Stimulated activated CD8-positive, alpha-beta memory T cell treated with anti-CD3 and anti-CD28 coated beads, Interleukin-12 subunit alpha, Interleukin-12 subunit beta, amount 100 ng/mL, for 4 hours (primary cell): ENCODE data around the gene IPP.
"Not testable (repeated sequence)": the region's sequence is repeated elsewhere in the genome, so short reads cannot be mapped to it uniquely, and the experiment has no call there.

Experiments used
- DNase-seq: peaks from one replicate; pipeline ENCODE4 v3.0.0-alpha.2; 2020; ENCODE audit warnings: low read depth

The IPP gene

DNA sequence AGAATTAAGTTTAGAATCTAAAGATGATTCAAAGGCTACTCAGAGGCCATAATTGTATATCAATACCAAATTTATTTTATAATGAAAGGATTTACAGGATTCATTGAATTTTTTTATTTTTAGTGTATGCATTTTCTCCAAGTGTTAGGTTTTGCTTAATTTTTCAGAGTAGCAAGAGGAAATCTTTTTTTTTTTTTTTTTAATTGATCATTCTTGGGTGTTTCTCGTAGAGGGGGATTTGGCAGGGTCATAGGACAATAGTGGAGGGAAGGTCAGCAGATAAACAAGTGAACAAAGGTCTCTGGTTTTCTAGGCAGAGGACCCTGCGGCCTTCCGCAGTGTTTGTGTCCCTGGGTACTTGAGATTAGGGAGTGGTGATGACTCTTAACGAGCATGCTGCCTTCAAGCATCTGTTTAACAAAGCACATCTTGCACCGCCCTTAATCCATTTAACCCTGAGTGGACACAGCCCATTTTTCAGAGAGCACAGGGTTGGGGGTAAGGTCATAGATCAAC is 10.8 kb downstream of the IPP start:
- not testable (repeated sequence) for DNase-seq

DNA sequence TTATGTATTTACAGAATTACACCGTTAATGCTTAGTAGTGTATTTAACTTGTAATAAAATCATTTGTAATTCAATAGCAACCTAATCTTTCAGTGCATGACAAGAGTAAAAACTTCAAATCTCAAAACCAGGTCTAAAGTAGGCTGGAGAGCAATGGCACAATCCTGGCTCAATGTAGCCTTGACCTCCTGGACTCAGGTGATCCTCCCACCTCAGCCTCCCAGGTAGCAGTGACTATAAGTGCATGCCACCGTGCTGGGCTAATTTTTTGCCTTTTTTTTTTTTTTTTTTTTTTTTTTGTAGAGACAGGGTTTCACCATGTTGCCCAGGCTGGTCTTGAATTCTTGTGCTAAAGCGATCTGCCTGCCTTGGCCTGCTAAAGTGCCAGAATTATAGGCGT is 11.3 kb downstream of the IPP start:
- no peak for DNase-seq

DNA sequence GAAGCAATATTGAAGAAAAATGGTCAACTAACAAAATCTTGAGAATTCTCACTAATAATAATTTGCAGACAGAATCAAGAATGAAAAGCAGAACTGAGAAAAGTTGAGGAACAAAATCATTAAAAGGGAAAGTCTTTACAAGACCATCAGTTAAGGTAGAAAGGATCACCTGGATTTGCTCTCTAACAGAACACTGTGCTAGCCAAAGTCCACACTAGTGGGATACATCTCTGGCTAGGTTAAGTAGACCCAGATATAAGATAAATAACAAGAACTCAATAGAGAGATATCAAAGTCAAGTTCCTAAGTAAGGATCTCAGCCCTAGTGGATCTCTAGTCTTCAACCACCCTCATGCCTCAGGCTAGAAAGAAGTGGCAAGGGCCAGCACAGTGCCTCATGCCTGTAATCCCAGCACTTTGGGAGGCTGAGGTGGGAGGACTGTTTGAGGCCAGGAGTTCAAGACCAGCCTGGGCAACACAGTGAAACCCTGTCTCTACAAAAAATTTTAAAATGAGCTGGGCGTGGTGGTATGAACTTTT is 19.6 kb downstream of the IPP start:
- DNase-seq = no peak

DNA sequence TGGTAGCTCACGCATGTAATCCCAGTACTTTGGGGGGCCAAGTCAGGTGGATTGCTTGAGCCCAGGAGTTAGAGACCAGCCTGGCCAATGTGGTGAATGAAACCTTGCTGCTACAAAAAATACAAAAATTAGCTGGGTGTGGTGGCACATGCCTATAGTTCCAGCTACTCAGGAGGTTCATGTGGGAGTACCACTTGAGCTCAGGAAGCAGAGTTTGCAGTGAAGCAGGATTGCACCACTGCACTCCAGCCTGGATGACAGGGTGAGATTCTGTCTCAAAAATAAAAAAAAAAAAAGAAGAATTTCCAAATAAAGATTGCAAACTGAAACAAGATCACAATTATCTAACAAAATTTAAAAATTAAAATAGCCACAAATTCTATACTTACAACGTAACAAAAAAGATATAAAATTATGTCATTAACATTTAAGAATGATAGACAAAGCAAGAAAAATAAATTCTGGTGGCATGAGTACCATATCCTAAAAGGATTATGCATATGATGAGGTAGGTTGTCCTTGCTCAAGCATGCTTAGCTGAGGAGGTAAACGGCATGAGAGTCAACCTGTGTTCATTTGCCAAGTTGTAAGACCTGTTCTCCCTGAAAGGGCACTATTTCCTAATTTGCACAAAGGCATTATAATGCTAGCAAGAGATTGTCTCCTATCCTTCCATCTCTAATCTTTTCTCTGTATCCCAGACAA is 20.2 kb downstream of the IPP start:
- DNase-seq = no peak

- DNase-seq = not testable (repeated sequence)
These were observed 24.4 kb downstream of the IPP start for GRCh38 chr1:45726007-45726406.

DNA sequence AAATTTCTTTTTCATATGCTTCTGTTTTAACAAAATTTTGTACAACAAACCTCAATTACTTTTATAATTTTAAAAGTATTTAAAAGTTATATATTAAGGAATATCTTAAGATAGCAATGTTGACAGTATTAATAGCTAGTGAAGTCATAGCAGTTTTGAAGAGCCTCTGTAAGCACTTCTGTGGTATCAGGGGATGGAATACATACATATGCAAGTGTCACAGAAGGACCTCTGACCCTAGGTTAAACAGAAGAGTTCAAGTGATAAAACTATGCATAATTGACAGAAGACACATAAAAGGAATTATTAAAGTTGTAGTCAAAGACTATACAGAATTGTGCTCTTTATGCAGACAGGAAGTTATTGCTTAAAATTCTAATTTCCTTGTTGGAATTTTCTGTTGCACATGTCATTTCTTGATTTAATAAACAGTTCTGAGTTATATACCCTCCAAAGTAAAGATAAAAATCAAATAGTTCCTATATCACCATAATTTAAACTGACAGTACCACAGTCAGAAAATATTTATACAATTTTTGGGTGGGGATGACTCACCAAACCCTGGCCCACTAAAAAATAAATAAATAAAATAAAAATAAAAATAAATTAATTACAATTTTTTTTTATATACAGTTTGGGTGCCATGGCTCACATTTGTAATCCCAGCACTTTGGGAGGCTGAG is 27.1 kb downstream of the IPP start:
- no peak for DNase-seq

GRCh38 chr1:45722809-45723208 is 27.6 kb downstream of the IPP start:
- no peak for DNase-seq

DNA sequence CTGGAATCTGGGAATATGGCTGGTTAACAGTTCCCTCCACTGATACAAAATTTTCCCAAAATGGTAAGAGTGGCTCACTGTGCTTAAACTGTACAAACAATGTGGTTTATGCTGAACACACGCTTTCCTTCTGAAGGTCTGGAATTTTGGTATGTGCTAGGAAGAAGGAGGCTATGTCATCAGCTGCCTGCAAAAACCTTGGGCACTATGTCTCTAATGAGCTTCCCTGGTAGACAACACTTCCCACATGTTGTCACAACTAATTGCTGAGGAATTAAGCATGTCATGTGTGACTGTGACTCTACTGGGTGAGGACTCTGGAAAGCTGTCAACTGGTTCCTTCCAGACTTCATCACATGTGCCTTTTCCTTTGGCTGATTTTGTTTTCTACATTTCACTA is 29.2 kb downstream of the IPP start:
- DNase-seq = no peak

GRCh38 chr1:45718289-45718688 is 32.2 kb downstream of the IPP start:
- DNase-seq = no peak

DNA sequence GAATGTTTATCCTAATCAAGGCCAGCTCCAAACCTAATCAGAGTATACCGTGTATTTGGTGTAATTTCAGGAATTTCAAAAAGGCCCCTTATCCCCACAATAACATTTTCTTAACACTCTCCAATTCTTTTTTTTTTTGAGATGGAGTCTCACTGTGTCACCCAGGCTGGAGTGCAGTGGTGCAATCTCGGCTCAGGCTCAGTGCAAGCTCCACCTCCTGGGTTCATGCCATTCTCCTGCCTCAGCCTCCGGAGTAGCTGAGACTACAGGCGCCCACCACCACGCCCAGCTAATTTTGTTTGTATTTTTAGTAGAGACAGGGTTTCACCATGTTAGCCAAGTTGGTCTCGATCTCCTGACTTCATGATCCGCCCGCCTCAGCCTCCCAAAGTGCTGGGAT is 33.1 kb downstream of the IPP start:
- not testable (repeated sequence) for DNase-seq

DNA sequence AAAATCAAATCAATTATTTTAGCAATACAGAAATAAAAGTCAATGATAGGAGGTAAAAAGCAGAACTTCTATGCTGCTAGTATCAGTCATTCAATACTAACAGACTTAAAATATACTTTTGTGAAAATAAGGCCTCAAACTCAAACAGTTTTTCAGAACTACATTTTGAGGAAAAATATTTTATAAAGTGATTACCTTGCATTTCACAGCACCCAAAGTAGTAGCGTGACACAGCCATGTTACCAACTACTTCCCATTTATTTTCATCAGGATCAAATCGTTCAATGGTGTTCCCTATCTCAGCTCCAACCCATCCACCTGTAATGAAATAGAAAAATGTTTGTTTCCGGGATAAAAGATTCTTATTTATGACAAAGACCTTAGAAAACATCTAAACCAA is 33.8 kb downstream of the IPP start:
- no peak for DNase-seq

GRCh38 chr1:45713711-45714110 is 36.7 kb downstream of the IPP start:
- DNase-seq = no peak

DNA sequence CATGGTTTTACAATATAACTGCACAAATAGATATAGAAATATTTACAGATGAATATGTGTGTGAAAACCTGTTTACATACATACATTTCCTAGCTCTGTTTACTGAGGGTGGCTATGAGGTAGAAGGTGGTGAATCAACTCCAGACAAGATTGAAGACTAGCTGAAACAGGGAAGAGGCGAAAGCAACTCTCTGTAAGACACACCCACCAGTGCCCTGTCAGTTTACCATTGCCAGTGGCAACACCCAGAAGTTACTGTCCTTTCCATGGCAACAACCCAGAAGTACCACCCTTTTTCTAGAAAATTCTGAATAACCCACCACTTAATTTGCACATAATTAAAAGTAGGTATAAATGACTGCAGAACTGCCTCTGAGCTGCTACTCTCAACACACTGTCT is 45.8 kb downstream of the IPP start:
- DNase-seq = no peak

GRCh38 chr1:45694823-45695222 is 55.6 kb downstream of the IPP start:
- DNase-seq = no peak

GRCh38 chr1:45693811-45694210 is 56.6 kb downstream of the IPP start:
- DNase-seq = not testable (repeated sequence)

DNA sequence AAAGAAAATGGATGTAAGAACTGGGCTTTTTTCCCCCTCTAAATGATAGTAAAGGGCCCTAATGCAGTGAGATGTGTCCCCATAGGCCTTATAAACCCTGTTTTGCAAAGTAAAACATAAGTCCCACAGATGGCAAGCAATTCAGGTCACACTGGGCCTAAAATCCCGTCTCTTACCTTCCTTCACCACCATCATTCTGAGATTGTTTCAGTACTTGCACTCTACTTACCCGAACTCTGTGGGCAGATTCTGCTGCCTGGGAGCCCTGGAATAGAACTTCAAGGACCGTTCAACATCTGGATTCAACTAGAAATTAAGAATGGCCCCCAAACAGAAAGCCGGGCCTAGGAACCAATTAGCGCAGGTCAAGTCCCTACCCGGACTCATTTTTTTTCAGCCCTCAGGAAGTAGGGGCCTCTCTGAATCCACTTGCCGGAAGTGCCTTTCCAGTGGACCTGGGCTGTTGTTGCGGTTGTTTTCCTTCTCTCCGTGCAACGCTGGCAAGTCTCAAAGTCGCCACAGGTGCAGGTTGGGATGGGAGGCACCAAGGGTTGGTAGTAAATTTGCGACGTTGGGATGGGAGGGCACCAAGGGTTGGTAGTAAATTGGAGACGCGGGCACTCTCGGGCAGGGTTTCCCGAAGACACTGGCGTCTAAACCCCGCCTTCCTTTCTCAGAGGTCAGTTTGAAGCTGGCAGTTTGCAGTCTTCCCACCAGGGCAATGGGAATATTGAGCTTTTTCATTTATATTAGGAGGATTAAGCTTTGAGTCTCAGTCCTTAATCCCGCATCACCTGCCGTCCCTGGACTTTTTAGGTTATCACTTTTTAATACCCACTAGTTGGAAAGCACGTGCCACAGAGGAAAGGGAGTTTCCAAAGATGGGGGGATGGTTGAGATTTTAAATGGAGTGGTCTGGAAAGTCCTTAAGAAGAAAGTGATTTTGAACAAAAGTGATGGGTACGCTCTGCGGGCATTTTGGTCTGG is 62.4 kb downstream of the IPP start, which contains the start of gene TMEM69:
TMEM69 (plus strand) TSS at position 428 of the 987 bp plus-strand sequence. CDS start 2,888 bp downstream, outside the sequence.
- peak; percentile 58 for DNase-seq

DNA sequence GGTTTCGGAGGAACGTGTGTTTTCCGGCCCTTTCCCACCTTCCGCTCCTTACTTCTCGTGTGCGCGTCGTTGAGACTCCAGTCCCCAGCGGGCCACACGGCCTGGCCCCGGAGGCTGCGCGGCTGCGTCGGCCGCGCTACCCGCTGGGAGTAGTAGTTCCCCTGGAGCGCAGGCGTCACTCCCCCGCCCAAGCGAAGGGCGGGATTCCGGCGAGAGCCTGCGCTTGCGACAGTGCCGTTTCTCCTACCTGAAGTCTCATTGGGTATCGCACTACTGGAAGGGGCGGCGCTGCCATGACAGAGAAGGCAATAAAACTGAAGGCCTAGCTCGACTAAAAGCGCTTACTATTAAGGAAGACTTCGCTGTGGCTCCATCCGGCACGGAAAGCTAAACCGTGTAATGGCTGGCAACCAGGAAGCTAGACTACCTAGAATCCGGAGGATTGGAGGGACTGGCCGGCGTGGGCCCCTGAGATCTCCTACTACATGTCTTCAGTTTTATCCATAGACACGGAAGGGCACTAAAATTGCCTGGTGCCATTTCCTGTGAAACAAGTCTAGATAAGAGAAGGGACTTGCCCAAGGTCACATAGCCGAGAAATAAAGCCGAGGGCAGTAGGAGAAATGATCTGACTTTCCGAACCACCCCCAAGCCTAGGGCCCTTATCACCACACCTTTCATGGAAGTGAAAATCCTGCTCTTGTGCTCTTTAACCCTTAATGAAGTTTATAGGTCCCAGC is 63.3 kb downstream of the IPP start:
- peak; percentile 93 for DNase-seq

- DNase-seq = peak; percentile 95
These were observed 64.0 kb downstream of the IPP start, which contains the start of gene GPBP1L1 for GRCh38 chr1:45686288-45687013. TSS of gene GPBP1L1 (minus strand) at chr1:45686533. CDS start at chr1:45659087, 27,446 bp downstream.

DNA sequence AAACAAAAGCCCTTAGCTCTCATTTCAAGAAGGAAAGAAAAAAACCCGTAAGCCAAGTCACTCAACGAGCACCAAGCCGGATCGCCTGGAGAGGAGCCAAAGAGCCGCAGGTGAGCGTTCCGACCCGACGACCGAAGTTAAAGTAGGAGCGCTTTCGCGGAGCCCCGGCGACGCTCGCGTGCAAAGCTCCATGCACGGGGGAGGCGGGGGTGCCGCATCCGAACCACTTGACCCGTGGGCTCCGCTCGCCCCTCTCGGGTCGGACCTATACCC is 64.5 kb downstream of the IPP start:
- peak; percentile 41 for DNase-seq

GRCh38 chr1:45685308-45686014 is 65.0 kb downstream of the IPP start:
- no peak for DNase-seq
